Caco-2 (cell line): ENCODE measurements around the gene PSD4. TPM values are rescaled to one million over a fixed set of nuclear protein-coding genes. Genes with fewer than 3 reads are reported as not detected.

ENCODE experiments used
- BruUV-seq: library from RNA; stranded (reverse); fragments of 400-500 nt; replicated peaks from 2 replicates; lab custom pipeline; 2021; lab: Mats Ljungman, UMichigan
- CTCF ChIA-PET: fragments of 300-600 bp; sonication (Branson Sonifier 250); formaldehyde crosslinking; loops from one replicate; lab custom pipeline; 2022; ENCODE audit warnings: antibody characterized with exemption; lab: Charles Lee
- POLR2A ChIA-PET: fragments of 300-600 bp; sonication (Branson Sonifier 250); formaldehyde crosslinking; loops from one replicate; lab custom pipeline; 2022; ENCODE audit warnings: antibody characterized with exemption; lab: Charles Lee
- DNase-seq, 2 experiments: peaks; one replicate each; pipeline versions ENCODE4 v3.0.0 to v3.0.0-alpha.2; 2020 to 2022
- H3K27me3 ChIP-seq: replicated peaks from 2 replicates; pipeline ENCODE4 v1.6.0; 2011; ENCODE audit warnings: low read length; ENCODE audit not compliant: control insufficient read depth, insufficient read depth
- H3K36me3 ChIP-seq: 2 replicates; pipeline ENCODE4 v1.5.1; 2011; ENCODE audit warnings: low read length; ENCODE audit not compliant: control insufficient read depth, insufficient read depth
- H3K4me1 ChIP-seq: fragments of 250-450 bp; sonication (Bioruptor Pico); 2 replicates; pipeline ENCODE4 v1.5.1; 2020; ENCODE audit warnings: mild to moderate bottlenecking
- H3K4me3 ChIP-seq: 2 replicates; pipeline ENCODE4 v1.5.1; 2011; ENCODE audit warnings: low read depth, mild to moderate bottlenecking, control low read depth, low read length
- H3K9me3 ChIP-seq: fragments of 250-450 bp; sonication (Bioruptor Pico); 2 replicates; pipeline ENCODE4 v1.5.1; 2020; ENCODE audit warnings: mild to moderate bottlenecking, moderate library complexity
- H3K27ac Mint-ChIP-seq: one replicate; pipeline ENCODE4 v1.8.0; 2022; ENCODE audit warnings: mixed read lengths; ENCODE audit not compliant: unreplicated experiment
- H3K27me3 Mint-ChIP-seq: one replicate; pipeline ENCODE4 v1.8.0; 2022; ENCODE audit warnings: mixed read lengths; ENCODE audit not compliant: insufficient read depth, unreplicated experiment
- H3K36me3 Mint-ChIP-seq: one replicate; pipeline ENCODE4 v1.8.0; 2022; ENCODE audit warnings: mild to moderate bottlenecking, mixed read lengths; ENCODE audit not compliant: insufficient read depth, unreplicated experiment
- H3K4me1 Mint-ChIP-seq: one replicate; pipeline ENCODE4 v1.8.0; 2022; ENCODE audit warnings: low read depth, mixed read lengths; ENCODE audit not compliant: unreplicated experiment
- H3K4me3 Mint-ChIP-seq: one replicate; pipeline ENCODE4 v1.8.0; 2022; ENCODE audit warnings: mild to moderate bottlenecking, moderate library complexity, mixed read lengths; ENCODE audit not compliant: unreplicated experiment
- H3K9me3 Mint-ChIP-seq: one replicate; pipeline ENCODE4 v1.8.0; 2022; ENCODE audit warnings: mixed read lengths; ENCODE audit not compliant: unreplicated experiment
- CTCF ChIP-seq, 2 experiments: fragments of 200-600 bp in 1 of 2; IDR thresholded peaks; 1 replicate in 1 of 2; 2 replicates in 1 of 2; pipeline versions ENCODE4 v1.5.1 to v1.8.0; 2011 to 2022; ENCODE audit warnings: antibody characterized with exemption in 1 of 2, control low read depth in 1 of 2, inconsistent platforms in 1 of 2, low read depth in 1 of 2, low read length in 1 of 2, mild to moderate bottlenecking in 1 of 2, moderate library complexity in 1 of 2; ENCODE audit not compliant: insufficient read depth in 1 of 2, severe bottlenecking in 1 of 2, unreplicated experiment in 1 of 2
- intact Hi-C: fragments of 100-400 bp; cut with micrococcal nuclease; formaldehyde crosslinking; loops from one replicate; pipeline ENCODE4 v1.10.0; 2022; ENCODE audit not compliant: unreplicated experiment
- total RNA-seq: library from RNA; stranded (reverse); gene quantifications from 2 replicates; pipeline ENCODE4 v1.2.3, GENCODE V29; 2022

PSD4 gene
- total RNA-seq, 1 experiment from 2014 or later = 18.7 TPM

GRCh38 chr2:113217455-113218282 is 43.9 kb downstream of the PSD4 start:
- Mint-ChIP-seq H3K27ac (peak overlapping the region; percentile 98), H3K9me3 (no peaks in the 10 kb centered on the region), H3K27me3 (no peaks in the 10 kb centered on the region), H3K4me1 (peaks cover 51% of the 10 kb centered on the region), H3K4me3 (peak overlapping the region; percentile 53), H3K36me3 (peaks cover 12% of the 10 kb centered on the region)
- TF ChIP-seq CTCF (IDR thresholded peaks at IDR 0.05; ENCODE audit: insufficient read depth in 1 of 2, low read depth in 1 of 2, low read length in 1 of 2, severe bottlenecking in 1 of 2, unreplicated experiment in 1 of 2) = no peak
- ChIA-PET CTCF (interaction anchor here (0.8 to 1.1 kb wide), 7 partner anchors 12 to 79 kb away, joined by 3 to 4 read pairs (median 3); no protein-coding TSS in a partner anchor), POLR2A (interaction anchor here (0.6 to 1.1 kb wide), 3 partner anchors 13 to 18 kb away, joined by 3 to 6 read pairs (median 3); no protein-coding TSS in a partner anchor)
- BruUV-seq = no TSS peak
- Histone ChIP-seq H3K4me1 (peaks cover 55% of the 10 kb centered on the region), H3K9me3 (no peaks in the 10 kb centered on the region), H3K36me3 (no peaks in the 10 kb centered on the region), H3K27me3 (no peaks in the 10 kb centered on the region), H3K4me3 (no peak overlapping the region)
- peak; percentile 65 to 76 for DNase-seq
- intact Hi-C loops = loop anchor here (1.0 kb wide), 2 partner anchors 13 to 14 kb away; no protein-coding TSS in a partner anchor

GRCh38 chr2:113218283-113219091 is 44.7 kb downstream of the PSD4 start:
- DNase-seq = peak; percentile 93 to 96
- H3K4me1 ChIP-seq = peaks cover 54% of the 10 kb centered on the region
- H3K27me3 Mint-ChIP-seq = no peaks in the 10 kb centered on the region
- TF ChIP-seq CTCF (IDR thresholded peaks at IDR 0.05; ENCODE audit: insufficient read depth in 1 of 2, low read depth in 1 of 2, low read length in 1 of 2, severe bottlenecking in 1 of 2, unreplicated experiment in 1 of 2) = no peak
- H3K4me3 Mint-ChIP-seq = peak overlapping the region; percentile 53
- no TSS peak for BruUV-seq
- H3K27ac Mint-ChIP-seq = peak overlapping the region; percentile 98
- CTCF ChIA-PET = interaction anchor here (0.7 to 1.1 kb wide), 6 partner anchors 12 to 80 kb away, joined by 3 to 4 read pairs (median 4); no protein-coding TSS in a partner anchor
- POLR2A ChIA-PET = interaction anchor here (1.0 to 1.1 kb wide), 2 partner anchors 13 to 17 kb away, joined by 3 to 6 read pairs; no protein-coding TSS in a partner anchor
- no peaks in the 10 kb centered on the region for H3K36me3 ChIP-seq
- peaks cover 8% of the 10 kb centered on the region for H3K36me3 Mint-ChIP-seq
- H3K4me1 Mint-ChIP-seq = peaks cover 43% of the 10 kb centered on the region
- H3K9me3 ChIP-seq = no peaks in the 10 kb centered on the region
- intact Hi-C loops = loop anchor here (1.0 kb wide), 2 partner anchors 13 to 14 kb away; no protein-coding TSS in a partner anchor
- no peak overlapping the region for H3K4me3 ChIP-seq
- H3K9me3 Mint-ChIP-seq = no peaks in the 10 kb centered on the region
- no peaks in the 10 kb centered on the region for H3K27me3 ChIP-seq

- TF ChIP-seq CTCF (IDR thresholded peaks at IDR 0.05; ENCODE audit: insufficient read depth in 1 of 2, low read depth in 1 of 2, low read length in 1 of 2, severe bottlenecking in 1 of 2, unreplicated experiment in 1 of 2) = no peak
- Histone ChIP-seq H3K4me1 (peaks cover 54% of the 10 kb centered on the region), H3K9me3 (no peaks in the 10 kb centered on the region), H3K36me3 (no peaks in the 10 kb centered on the region), H3K27me3 (no peaks in the 10 kb centered on the region), H3K4me3 (no peak overlapping the region)
- CTCF ChIA-PET = interaction anchor here (0.7 kb wide), 1 partner anchor 12 kb away, joined by 4 read pairs; no protein-coding TSS in a partner anchor
- Mint-ChIP-seq H3K4me1 (peaks cover 38% of the 10 kb centered on the region), H3K4me3 (no peak overlapping the region), H3K27me3 (no peaks in the 10 kb centered on the region), H3K9me3 (no peaks in the 10 kb centered on the region), H3K36me3 (peaks cover 6% of the 10 kb centered on the region), H3K27ac (peak overlapping the region; percentile 98)
- BruUV-seq = no TSS peak
- no peak for DNase-seq
- intact Hi-C loops = no loop called here
- POLR2A ChIA-PET = no interaction called here
These were observed 45.3 kb downstream of the PSD4 start for GRCh38 chr2:113219092-113219441.
